Suprapubic skin (tissue), 4 donors: ENCODE measurements around the gene NDUFA12. TPM values are rescaled to one million over a fixed set of nuclear protein-coding genes. Genes with fewer than 3 reads are reported as not detected.

Experiments used
- DNase-seq, 2 donors: peaks; one replicate each; pipeline ENCODE4 v3.0.0-alpha.2; 2019; ENCODE audit warnings: low spot score in 2 of 2
- H3K27ac ChIP-seq: fragments of 200-600 bp; sonication (generic); one replicate; pipeline ENCODE4 v1.5.1; 2019
- H3K27me3 ChIP-seq: fragments of 200-600 bp; sonication (generic); one replicate; pipeline ENCODE4 v1.5.1; 2019
- H3K36me3 ChIP-seq: fragments of 200-600 bp; sonication (generic); one replicate; pipeline ENCODE4 v1.5.1; 2019
- H3K4me1 ChIP-seq: fragments of 200-600 bp; sonication (generic); one replicate; pipeline ENCODE4 v1.5.1; 2019
- H3K4me3 ChIP-seq: fragments of 200-600 bp; sonication (generic); one replicate; pipeline ENCODE4 v1.5.1; 2019; ENCODE audit warnings: mild to moderate bottlenecking
- H3K9me3 ChIP-seq: fragments of 200-600 bp; sonication (generic); one replicate; pipeline ENCODE4 v1.5.1; 2019
- CTCF ChIP-seq, 2 donors: fragments of 200-600 bp in 1 of 2; fragments of 450-650 bp in 1 of 2; sonication (generic) in 1 of 2; IDR thresholded peaks; one replicate each; pipeline ENCODE4 v1.5.1; 2016 to 2019; ENCODE audit warnings: antibody characterized with exemption in 2 of 2, mild to moderate bottlenecking in 1 of 2, moderate library complexity in 1 of 2
- EP300 ChIP-seq: sonication (generic); formaldehyde crosslinking; IDR thresholded peaks from one replicate; pipeline ENCODE4 v1.6.1; 2017; ENCODE audit warnings: antibody characterized with exemption
- POLR2A ChIP-seq, 2 donors: fragments of 450-650 bp; IDR thresholded peaks; one replicate each; pipeline ENCODE4 v1.6.1; 2017; ENCODE audit warnings: antibody characterized with exemption in 2 of 2, mild to moderate bottlenecking in 2 of 2, moderate library complexity in 2 of 2
- POLR2AphosphoS5 ChIP-seq, 3 donors: sonication (generic); formaldehyde crosslinking; IDR thresholded peaks; one replicate each; pipeline ENCODE4 v1.6.1; 2017; ENCODE audit warnings: antibody characterized with exemption in 3 of 3
- WGBS: methylation state at CpG from one replicate; pipeline ENCODE4 v1.1.5; 2018; 5-methylcytosine and 5-hydroxymethylcytosine counted together
- total RNA-seq, 4 donors: library from RNA; depleted of rRNA; stranded (reverse); fragments of >200 nt; gene quantifications; one replicate each; pipeline ENCODE4 v1.1.0, GENCODE V29; 2016

The NDUFA12 gene
- total RNA-seq, 4 donors from 2014 or later, result 40.7 to 129 (median 101) TPM

- WGBS, result 41% methylated on average over 2 of the region's 2 CpGs
- no peak for TF ChIP-seq POLR2A (IDR thresholded peaks at IDR 0.05)
- Histone ChIP-seq H3K27me3 (no peaks in the 10 kb centered on the region), H3K4me3 (no peak overlapping the region), H3K4me1 (peaks cover 26% of the 10 kb centered on the region), H3K9me3 (no peaks in the 10 kb centered on the region), H3K36me3 (no peaks in the 10 kb centered on the region), H3K27ac (no peak overlapping the region)
- DNase-seq, result no peak
Measured at GRCh38 chr12:94952325-94952724, 51.2 kb downstream of the NDUFA12 start.

GRCh38 chr12:94951071-94951934, 52.2 kb downstream of the NDUFA12 start:
- H3K36me3 ChIP-seq, result no peaks in the 10 kb centered on the region
- no peak overlapping the region for H3K4me3 ChIP-seq
- no peaks in the 10 kb centered on the region for H3K27me3 ChIP-seq
- H3K4me1 ChIP-seq, result peaks cover 26% of the 10 kb centered on the region
- no peak for DNase-seq
- TF ChIP-seq EP300, result no peak
- no peak for TF ChIP-seq POLR2A (IDR thresholded peaks at IDR 0.05)
- TF ChIP-seq POLR2AphosphoS5 (IDR thresholded peaks at IDR 0.05), result no peak
- TF ChIP-seq CTCF (IDR thresholded peaks at IDR 0.05), result no peak
- 60% methylated on average over 7 of the region's 7 CpGs for WGBS
- H3K9me3 ChIP-seq, result no peaks in the 10 kb centered on the region
- H3K27ac ChIP-seq, result no peak overlapping the region

GRCh38 chr12:94948232-94948810, 55.2 kb downstream of the NDUFA12 start:
- Histone ChIP-seq H3K27me3 (no peaks in the 10 kb centered on the region), H3K4me3 (no peak overlapping the region), H3K36me3 (no peaks in the 10 kb centered on the region), H3K4me1 (peaks cover 12% of the 10 kb centered on the region), H3K9me3 (no peaks in the 10 kb centered on the region), H3K27ac (no peak overlapping the region)
- DNase-seq, result no peak
- TF ChIP-seq EP300 (no peak), POLR2AphosphoS5 (IDR thresholded peaks at IDR 0.05) (no peak), POLR2A (IDR thresholded peaks at IDR 0.05) (no peak), CTCF (IDR thresholded peaks at IDR 0.05) (no peak)
- WGBS, result 76% methylated on average over 4 of the region's 6 CpGs

- Histone ChIP-seq H3K27ac (no peak overlapping the region), H3K4me1 (peaks cover 9% of the 10 kb centered on the region), H3K36me3 (no peaks in the 10 kb centered on the region), H3K9me3 (no peaks in the 10 kb centered on the region), H3K27me3 (no peaks in the 10 kb centered on the region), H3K4me3 (no peak overlapping the region)
- 87% methylated on average over 3 of the region's 3 CpGs for WGBS
- no peak for DNase-seq
- TF ChIP-seq CTCF (IDR thresholded peaks at IDR 0.05) (no peak), POLR2AphosphoS5 (IDR thresholded peaks at IDR 0.05) (no peak), EP300 (no peak), POLR2A (IDR thresholded peaks at IDR 0.05) (no peak)
Measured at GRCh38 chr12:94942663-94943062, 60.8 kb downstream of the NDUFA12 start.

- H3K4me3 ChIP-seq, result no peak overlapping the region
- peak in 1 of 3 donors; percentile 58 for TF ChIP-seq POLR2AphosphoS5 (IDR thresholded peaks at IDR 0.05)
- TF ChIP-seq CTCF (IDR thresholded peaks at IDR 0.05), result no peak
- WGBS, result 11% methylated on average over 7 of the region's 7 CpGs
- H3K27me3 ChIP-seq, result no peaks in the 10 kb centered on the region
- peak overlapping the region; percentile 4 for H3K27ac ChIP-seq
- peaks cover 9% of the 10 kb centered on the region for H3K4me1 ChIP-seq
- no peaks in the 10 kb centered on the region for H3K9me3 ChIP-seq
- DNase-seq, result peak in 1 of 2 donors; percentile 70
- no peaks in the 10 kb centered on the region for H3K36me3 ChIP-seq
Measured at GRCh38 chr12:94941440-94941862, 62.0 kb downstream of the NDUFA12 start.
